ENCODE data around the gene JAML.

The JAML gene

GRCh38 chr11:118144301-118145268 is 80.2 kb downstream of the JAML start:
- DNase-seq = no peak

Measured in T-helper 1 cell (primary cell).